Natural killer cell (primary cell): ENCODE data around the gene GPR63. TPM values are rescaled to one million over a fixed set of nuclear protein-coding genes. Genes with fewer than 3 reads are reported as not detected.

ENCODE experiments used
- ATAC-seq, 3 donors: fragments of 150-1000 bp in 2 of 3; fragments of 200-7000 bp in 1 of 3; cut with Tn5 transposase; 1 replicate in 1 of 3; 2 replicates in 2 of 3; pipeline ENCODE4 v1.10.0; 2021; ENCODE audit warnings: mild to moderate bottlenecking in 2 of 3, moderate library complexity in 2 of 3
- DNase-seq, 2 donors: peaks; one replicate each; pipeline versions ENCODE4 v3.0.0 to v3.0.0-alpha.2; 2013 to 2021; ENCODE audit warnings: mixed read lengths in 1 of 2
- H3K27ac ChIP-seq: one replicate; pipeline ENCODE4 v1.5.1; 2013; ENCODE audit warnings: mild to moderate bottlenecking, low read length
- H3K27me3 ChIP-seq: one replicate; pipeline ENCODE4 v1.6.1; 2013; ENCODE audit warnings: low read length; ENCODE audit not compliant: control insufficient read depth, insufficient read depth
- H3K36me3 ChIP-seq: one replicate; pipeline ENCODE4 v1.6.1; 2013; ENCODE audit warnings: low read length; ENCODE audit not compliant: control insufficient read depth, insufficient read depth
- H3K4me1 ChIP-seq: one replicate; pipeline ENCODE4 v1.6.1; 2013; ENCODE audit warnings: low read length; ENCODE audit not compliant: control insufficient read depth, insufficient read depth
- H3K4me3 ChIP-seq: one replicate; pipeline ENCODE4 v1.5.1; 2013; ENCODE audit warnings: low read length
- H3K9me3 ChIP-seq: one replicate; pipeline ENCODE4 v1.6.1; 2013; ENCODE audit warnings: low read length; ENCODE audit not compliant: control insufficient read depth, insufficient read depth
- H3K27ac Mint-ChIP-seq, 2 donors: one replicate each; pipeline ENCODE4 v1.8.0; 2022; ENCODE audit warnings: mild to moderate bottlenecking in 2 of 2, mixed read lengths in 2 of 2, moderate library complexity in 1 of 2
- H3K27me3 Mint-ChIP-seq, 2 donors: one replicate each; pipeline ENCODE4 v1.8.0; 2022; ENCODE audit warnings: low read depth in 2 of 2, mixed read lengths in 2 of 2
- H3K36me3 Mint-ChIP-seq: one replicate; pipeline ENCODE4 v1.8.0; 2022; ENCODE audit warnings: mixed read lengths
- H3K4me1 Mint-ChIP-seq, 2 donors: one replicate each; pipeline ENCODE4 v1.8.0; 2022; ENCODE audit warnings: mixed read lengths in 2 of 2
- H3K4me3 Mint-ChIP-seq: one replicate; pipeline ENCODE4 v1.8.0; 2022; ENCODE audit warnings: mild to moderate bottlenecking, moderate library complexity, mixed read lengths
- H3K9me3 Mint-ChIP-seq, 2 donors: one replicate each; pipeline ENCODE4 v1.8.0; 2022; ENCODE audit warnings: mixed read lengths in 2 of 2
- CTCF ChIP-seq: fragments of 200-600 bp; IDR thresholded peaks from one replicate; pipeline ENCODE4 v1.8.0; 2022; ENCODE audit warnings: antibody characterized with exemption
- WGBS: methylation state at CpG from one replicate; pipeline ENCODE4 v1.1.7; 2013; ENCODE audit warnings: missing lambda C conversion rate; ENCODE audit not compliant: insufficient coverage; 5-methylcytosine and 5-hydroxymethylcytosine counted together
- intact Hi-C: fragments of 100-400 bp; cut with micrococcal nuclease; formaldehyde crosslinking; loops from one replicate; pipeline ENCODE4 v1.14.2; 2022
- total RNA-seq, 4 donors: library from RNA; stranded (reverse); fragments of 120-200 nt in 1 of 4; gene quantifications; one replicate each; pipeline versions ENCODE4 v1.2.3 to v1.2.4, GENCODE V29; 2013 to 2022

The GPR63 gene
- total RNA-seq, 3 donors from 2014 or later (not counting 1 experiment from before 2014, with no cell fraction given): 0.07 to 0.31 (median 0.08) TPM

DNA sequence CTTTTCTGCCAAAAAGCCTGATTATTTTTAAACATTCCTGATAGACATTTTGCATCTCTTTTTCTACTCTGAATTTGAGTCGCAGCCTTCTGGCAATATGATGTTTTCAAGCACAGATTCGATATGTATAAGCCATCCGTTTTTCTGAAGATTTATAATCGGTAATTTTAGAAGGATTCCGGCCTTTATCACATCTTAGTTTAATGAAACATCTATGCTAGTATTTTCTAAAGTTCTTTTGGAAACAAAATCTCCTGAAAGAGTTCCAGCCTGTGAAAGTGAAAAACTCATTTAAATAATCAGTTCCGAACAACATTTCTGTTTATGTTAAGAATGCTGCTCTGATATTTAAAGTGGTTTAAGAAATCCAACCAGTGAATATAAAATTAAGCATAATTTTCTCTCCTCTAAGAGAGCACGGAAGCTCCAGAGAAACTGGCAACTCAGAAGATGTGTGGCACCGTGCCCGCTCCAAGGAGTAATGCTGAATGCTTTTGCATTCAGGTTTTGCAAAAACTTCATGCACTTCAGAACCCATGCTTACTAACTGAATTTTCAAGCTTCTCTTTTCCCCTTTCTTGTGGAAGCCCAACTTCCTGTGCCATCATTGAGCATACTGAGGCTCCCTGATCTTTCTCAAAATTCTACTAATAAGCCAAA is 39.7 kb upstream of the GPR63 start:
- WGBS: 93% methylated on average over 7 of the region's 9 CpGs
- no peaks in the 10 kb centered on the region for H3K9me3 ChIP-seq
- intact Hi-C loops: no loop called here
- Mint-ChIP-seq H3K9me3 (no peaks in the 10 kb centered on the region), H3K4me3 (no peak overlapping the region), H3K36me3 (no peaks in the 10 kb centered on the region), H3K4me1 (no peaks in the 10 kb centered on the region), H3K27ac (no peak overlapping the region), H3K27me3 (peaks cover 13 to 21% of the 10 kb centered on the region in 2 donors)
- H3K36me3 ChIP-seq: no peaks in the 10 kb centered on the region
- no peaks in the 10 kb centered on the region for H3K4me1 ChIP-seq
- no peaks in the 10 kb centered on the region for H3K27me3 ChIP-seq
- ATAC-seq: no peak
- no peak for TF ChIP-seq CTCF
- H3K27ac ChIP-seq: no peak overlapping the region
- no peak for DNase-seq
- H3K4me3 ChIP-seq: no peak overlapping the region

- H3K27me3 Mint-ChIP-seq: peaks cover 16 to 18% of the 10 kb centered on the region in 2 donors
- TF ChIP-seq CTCF: no peak
- H3K36me3 ChIP-seq: no peaks in the 10 kb centered on the region
- no peak overlapping the region for H3K27ac ChIP-seq
- H3K9me3 ChIP-seq: no peaks in the 10 kb centered on the region
- 100% methylated on average over 1 of the region's 1 CpG for WGBS
- ATAC-seq: no peak
- no peak overlapping the region for H3K27ac Mint-ChIP-seq
- no peaks in the 10 kb centered on the region for H3K4me1 ChIP-seq
- H3K4me1 Mint-ChIP-seq: no peaks in the 10 kb centered on the region
- intact Hi-C loops: no loop called here
- DNase-seq: no peak
- no peak overlapping the region for H3K4me3 Mint-ChIP-seq
- H3K4me3 ChIP-seq: no peak overlapping the region
- no peaks in the 10 kb centered on the region for H3K27me3 ChIP-seq
- no peaks in the 10 kb centered on the region for H3K36me3 Mint-ChIP-seq
- no peaks in the 10 kb centered on the region for H3K9me3 Mint-ChIP-seq
Measured at GRCh38 chr6:96872976-96873375, 35.7 kb upstream of the GPR63 start.

GRCh38 chr6:96865055-96865405 is 27.8 kb upstream of the GPR63 start:
- H3K27me3 ChIP-seq: peaks cover 2% of the 10 kb centered on the region
- Mint-ChIP-seq H3K27ac (no peak overlapping the region), H3K4me1 (no peaks in the 10 kb centered on the region), H3K36me3 (no peaks in the 10 kb centered on the region), H3K4me3 (no peak overlapping the region), H3K27me3 (peaks cover 31 to 55% of the 10 kb centered on the region in 2 donors), H3K9me3 (no peaks in the 10 kb centered on the region)
- no peaks in the 10 kb centered on the region for H3K36me3 ChIP-seq
- no peak overlapping the region for H3K27ac ChIP-seq
- H3K9me3 ChIP-seq: no peaks in the 10 kb centered on the region
- H3K4me3 ChIP-seq: no peak overlapping the region
- H3K4me1 ChIP-seq: no peaks in the 10 kb centered on the region
- intact Hi-C loops: no loop called here
- DNase-seq (no peak), ATAC-seq (no peak)
- 94% methylated on average over 3 of the region's 3 CpGs for WGBS
- no peak for TF ChIP-seq CTCF
